Neural cell (in vitro differentiated cells): Measurements from ENCODE around the gene COL4A1. TPM values are rescaled to one million over a fixed set of nuclear protein-coding genes. Genes with fewer than 3 reads are reported as not detected.

Source experiments
- H2AFZ ChIP-seq: fragments of 200-600, 300-800 bp; sonication (generic), shearing (Covaris generic); 2 replicates; pipeline ENCODE4 v1.6.0; 2014; ENCODE audit warnings: low read depth, mild to moderate bottlenecking, antibody characterized with exemption, low read length, moderate library complexity
- H3F3A ChIP-seq: fragments of 200-600 bp; shearing (Covaris generic); 2 replicates; pipeline ENCODE4 v1.6.1; 2016; ENCODE audit warnings: mild to moderate bottlenecking, moderate library complexity, mixed read lengths, antibody characterized with exemption, low read length; ENCODE audit not compliant: insufficient read depth, poor library complexity, severe bottlenecking
- H3K27ac ChIP-seq: fragments of 200-600, 300-800 bp; sonication (generic), shearing (Covaris generic); 2 replicates; pipeline ENCODE4 v1.5.1; 2014; ENCODE audit warnings: mild to moderate bottlenecking, low read length, moderate library complexity
- H3K27me3 ChIP-seq: fragments of 300-800, 200-600 bp; sonication (generic), shearing (Covaris generic); 2 replicates; pipeline ENCODE4 v1.6.0; 2014; ENCODE audit warnings: mild to moderate bottlenecking, low read depth, low read length, moderate library complexity; ENCODE audit not compliant: insufficient read depth
- H3K36me3 ChIP-seq: fragments of 300-800, 200-600 bp; sonication (generic), shearing (Covaris generic); 2 replicates; pipeline ENCODE4 v1.5.1; 2014; ENCODE audit warnings: mild to moderate bottlenecking, antibody characterized with exemption, low read length, moderate library complexity; ENCODE audit not compliant: insufficient read depth
- H3K4me2 ChIP-seq: fragments of 300-800, 200-600 bp; sonication (generic), shearing (Covaris generic); 2 replicates; pipeline ENCODE4 v1.6.0; 2014; ENCODE audit warnings: mild to moderate bottlenecking, low read length
- H3K4me3 ChIP-seq: fragments of 300-800, 200-600 bp; sonication (generic), shearing (Covaris generic); 2 replicates; pipeline ENCODE4 v1.5.1; 2014; ENCODE audit warnings: mild to moderate bottlenecking, low read length, moderate library complexity
- H3K79me2 ChIP-seq: fragments of 200-600 bp; shearing (Covaris generic); replicated peaks from 2 replicates; pipeline ENCODE4 v1.6.0; 2014; ENCODE audit warnings: mild to moderate bottlenecking, low read length, moderate library complexity; ENCODE audit not compliant: insufficient read depth
- H3K9ac ChIP-seq: fragments of 300-800, 200-600 bp; sonication (generic), shearing (Covaris generic); 2 replicates; pipeline ENCODE4 v1.6.1; 2016; ENCODE audit warnings: mild to moderate bottlenecking, low read length, mixed read lengths
- H3K9me2 ChIP-seq: fragments of 200-600 bp; shearing (Covaris generic); 2 replicates; pipeline ENCODE4 v1.6.1; 2016; ENCODE audit warnings: mild to moderate bottlenecking, low read length, mixed read lengths; ENCODE audit not compliant: insufficient read depth
- H3K9me3 ChIP-seq: fragments of 200-600, 300-800 bp; sonication (generic), shearing (Covaris generic); 2 replicates; pipeline ENCODE4 v1.6.1; 2016; ENCODE audit warnings: mild to moderate bottlenecking, mixed run types, low read length, moderate library complexity, mixed read lengths
- H4K20me1 ChIP-seq: fragments of 200-600 bp; shearing (Covaris generic); 2 replicates; pipeline ENCODE4 v1.6.1; 2016; ENCODE audit warnings: mild to moderate bottlenecking, mixed run types; ENCODE audit not compliant: insufficient read depth
- EP300 ChIP-seq: fragments of 450-650 bp; conservative IDR thresholded peaks from 2 replicates; pipeline ENCODE4 v1.6.1; 2014; ENCODE audit warnings: antibody characterized with exemption, mild to moderate bottlenecking, moderate library complexity; ENCODE audit not compliant: poor library complexity, severe bottlenecking
- EZH2 ChIP-seq: fragments of 200-600, 300-800 bp; shearing (Covaris generic), sonication (generic); IDR thresholded peaks from 2 replicates; pipeline ENCODE4 v1.6.1; 2014; ENCODE audit warnings: antibody characterized with exemption, low read length, borderline replicate concordance, mild to moderate bottlenecking; ENCODE audit not compliant: insufficient read depth, poor library complexity, severe bottlenecking
- MXI1 ChIP-seq: fragments of 450-650 bp; conservative IDR thresholded peaks from 2 replicates; pipeline ENCODE4 v1.6.1; 2014; ENCODE audit warnings: antibody characterized with exemption, mild to moderate bottlenecking; ENCODE audit not compliant: poor library complexity, severe bottlenecking
- POLR2AphosphoS5 ChIP-seq: IDR thresholded peaks from 2 replicates; pipeline ENCODE4 v1.6.1; 2012
- RAD21 ChIP-seq: fragments of 450-650 bp; conservative IDR thresholded peaks from 2 replicates; pipeline ENCODE4 v1.6.1; 2014; ENCODE audit warnings: antibody characterized with exemption, mild to moderate bottlenecking, moderate library complexity
- polyA plus RNA-seq: library from polyadenylated mRNA; depleted of rRNA; stranded (reverse); fragments of >200 nt; gene quantifications from 2 replicates; pipeline ENCODE4 v1.2.3, GENCODE V29; 2014
- TF ChIP-seq, protein P1 (sequence below): fragments of 450-650 bp; IDR thresholded peaks from 2 replicates; pipeline ENCODE4 v1.5.1; 2014; ENCODE audit warnings: antibody characterized with exemption, mild to moderate bottlenecking, moderate library complexity; ENCODE audit not compliant: poor library complexity, severe bottlenecking
- TF ChIP-seq, protein P2 (sequence below): IDR thresholded peaks from 2 replicates; pipeline ENCODE4 v1.6.1; 2012; ENCODE audit warnings: borderline replicate concordance

Gene COL4A1
- polyA plus RNA-seq, 1 donor from 2014 or later = 13.1 TPM

DNA sequence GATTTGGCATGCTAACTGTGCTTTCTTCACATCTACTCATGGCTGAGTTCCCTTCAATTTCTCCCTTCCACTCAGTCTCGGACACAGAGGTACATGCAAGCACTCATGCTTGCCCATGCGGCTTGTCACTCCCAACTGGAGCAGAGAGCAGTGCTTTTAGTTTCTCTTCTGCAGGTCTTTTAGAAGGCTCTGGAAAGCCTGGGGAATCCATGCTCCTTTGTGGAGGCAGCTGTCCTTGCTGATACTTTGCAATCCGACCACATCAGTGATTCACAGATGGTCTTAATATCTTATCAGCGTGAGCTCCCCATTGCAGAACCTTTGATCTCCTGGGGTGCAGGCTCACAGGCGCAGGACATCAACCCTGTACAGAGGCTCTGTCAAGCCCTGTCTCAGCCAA lies 203.9 kb downstream of the COL4A1 start:
- TF ChIP-seq, protein P1, sequence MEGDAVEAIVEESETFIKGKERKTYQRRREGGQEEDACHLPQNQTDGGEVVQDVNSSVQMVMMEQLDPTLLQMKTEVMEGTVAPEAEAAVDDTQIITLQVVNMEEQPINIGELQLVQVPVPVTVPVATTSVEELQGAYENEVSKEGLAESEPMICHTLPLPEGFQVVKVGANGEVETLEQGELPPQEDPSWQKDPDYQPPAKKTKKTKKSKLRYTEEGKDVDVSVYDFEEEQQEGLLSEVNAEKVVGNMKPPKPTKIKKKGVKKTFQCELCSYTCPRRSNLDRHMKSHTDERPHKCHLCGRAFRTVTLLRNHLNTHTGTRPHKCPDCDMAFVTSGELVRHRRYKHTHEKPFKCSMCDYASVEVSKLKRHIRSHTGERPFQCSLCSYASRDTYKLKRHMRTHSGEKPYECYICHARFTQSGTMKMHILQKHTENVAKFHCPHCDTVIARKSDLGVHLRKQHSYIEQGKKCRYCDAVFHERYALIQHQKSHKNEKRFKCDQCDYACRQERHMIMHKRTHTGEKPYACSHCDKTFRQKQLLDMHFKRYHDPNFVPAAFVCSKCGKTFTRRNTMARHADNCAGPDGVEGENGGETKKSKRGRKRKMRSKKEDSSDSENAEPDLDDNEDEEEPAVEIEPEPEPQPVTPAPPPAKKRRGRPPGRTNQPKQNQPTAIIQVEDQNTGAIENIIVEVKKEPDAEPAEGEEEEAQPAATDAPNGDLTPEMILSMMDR = no peak
- TF ChIP-seq MXI1 (no peak), EZH2 (no peak)
- TF ChIP-seq, protein P2, sequence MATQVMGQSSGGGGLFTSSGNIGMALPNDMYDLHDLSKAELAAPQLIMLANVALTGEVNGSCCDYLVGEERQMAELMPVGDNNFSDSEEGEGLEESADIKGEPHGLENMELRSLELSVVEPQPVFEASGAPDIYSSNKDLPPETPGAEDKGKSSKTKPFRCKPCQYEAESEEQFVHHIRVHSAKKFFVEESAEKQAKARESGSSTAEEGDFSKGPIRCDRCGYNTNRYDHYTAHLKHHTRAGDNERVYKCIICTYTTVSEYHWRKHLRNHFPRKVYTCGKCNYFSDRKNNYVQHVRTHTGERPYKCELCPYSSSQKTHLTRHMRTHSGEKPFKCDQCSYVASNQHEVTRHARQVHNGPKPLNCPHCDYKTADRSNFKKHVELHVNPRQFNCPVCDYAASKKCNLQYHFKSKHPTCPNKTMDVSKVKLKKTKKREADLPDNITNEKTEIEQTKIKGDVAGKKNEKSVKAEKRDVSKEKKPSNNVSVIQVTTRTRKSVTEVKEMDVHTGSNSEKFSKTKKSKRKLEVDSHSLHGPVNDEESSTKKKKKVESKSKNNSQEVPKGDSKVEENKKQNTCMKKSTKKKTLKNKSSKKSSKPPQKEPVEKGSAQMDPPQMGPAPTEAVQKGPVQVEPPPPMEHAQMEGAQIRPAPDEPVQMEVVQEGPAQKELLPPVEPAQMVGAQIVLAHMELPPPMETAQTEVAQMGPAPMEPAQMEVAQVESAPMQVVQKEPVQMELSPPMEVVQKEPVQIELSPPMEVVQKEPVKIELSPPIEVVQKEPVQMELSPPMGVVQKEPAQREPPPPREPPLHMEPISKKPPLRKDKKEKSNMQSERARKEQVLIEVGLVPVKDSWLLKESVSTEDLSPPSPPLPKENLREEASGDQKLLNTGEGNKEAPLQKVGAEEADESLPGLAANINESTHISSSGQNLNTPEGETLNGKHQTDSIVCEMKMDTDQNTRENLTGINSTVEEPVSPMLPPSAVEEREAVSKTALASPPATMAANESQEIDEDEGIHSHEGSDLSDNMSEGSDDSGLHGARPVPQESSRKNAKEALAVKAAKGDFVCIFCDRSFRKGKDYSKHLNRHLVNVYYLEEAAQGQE = no peak
- Histone ChIP-seq H3K4me3 (no peak overlapping the region), H3K4me2 (no peak overlapping the region)

DNA sequence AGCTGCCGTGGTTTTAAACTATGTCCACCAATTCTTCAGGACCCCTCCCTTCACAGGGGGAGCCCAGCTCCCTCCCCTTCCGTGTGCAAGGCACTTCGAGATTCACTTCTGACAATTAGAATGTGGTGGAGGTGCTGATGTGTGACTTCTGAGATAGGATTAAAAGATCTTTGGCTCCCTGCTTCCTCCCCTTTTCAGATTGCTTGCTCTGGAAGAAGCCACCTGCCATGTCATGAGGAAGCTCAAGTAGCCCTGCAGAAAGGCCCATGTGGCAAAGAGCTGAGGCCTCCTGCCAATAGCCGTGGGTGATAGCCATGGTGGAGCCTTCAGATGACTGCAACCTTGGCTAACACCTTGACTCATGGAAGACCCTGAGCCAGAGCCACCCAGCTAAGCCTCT lies 204.9 kb downstream of the COL4A1 start:
- no peak overlapping the region for H3K9ac ChIP-seq
- no peaks in the 10 kb centered on the region for H3F3A ChIP-seq
- no peak overlapping the region for H2AFZ ChIP-seq
- H3K4me3 ChIP-seq = no peak overlapping the region
- H4K20me1 ChIP-seq = no peaks in the 10 kb centered on the region
- no peaks in the 10 kb centered on the region for H3K36me3 ChIP-seq
- no peaks in the 10 kb centered on the region for H3K9me2 ChIP-seq
- no peaks in the 10 kb centered on the region for H3K27me3 ChIP-seq
- no peak for TF ChIP-seq EZH2
- TF ChIP-seq MXI1 = no peak
- peaks cover 8% of the 10 kb centered on the region for H3K9me3 ChIP-seq
- no peaks in the 10 kb centered on the region for H3K79me2 ChIP-seq
- H3K4me2 ChIP-seq = no peak overlapping the region
- H3K27ac ChIP-seq = no peak overlapping the region

More for the DNA sequence above, 203.9 kb downstream of the COL4A1 start:
- H3K9me3 ChIP-seq = peaks cover 8% of the 10 kb centered on the region
- no peaks in the 10 kb centered on the region for H3K9me2 ChIP-seq
- H3K79me2 ChIP-seq = no peaks in the 10 kb centered on the region
- no peaks in the 10 kb centered on the region for H3K36me3 ChIP-seq
- no peaks in the 10 kb centered on the region for H4K20me1 ChIP-seq
- no peak overlapping the region for H2AFZ ChIP-seq
- H3F3A ChIP-seq = no peaks in the 10 kb centered on the region
- H3K27me3 ChIP-seq = no peaks in the 10 kb centered on the region
- H3K9ac ChIP-seq = no peak overlapping the region
- no peak overlapping the region for H3K27ac ChIP-seq

DNA sequence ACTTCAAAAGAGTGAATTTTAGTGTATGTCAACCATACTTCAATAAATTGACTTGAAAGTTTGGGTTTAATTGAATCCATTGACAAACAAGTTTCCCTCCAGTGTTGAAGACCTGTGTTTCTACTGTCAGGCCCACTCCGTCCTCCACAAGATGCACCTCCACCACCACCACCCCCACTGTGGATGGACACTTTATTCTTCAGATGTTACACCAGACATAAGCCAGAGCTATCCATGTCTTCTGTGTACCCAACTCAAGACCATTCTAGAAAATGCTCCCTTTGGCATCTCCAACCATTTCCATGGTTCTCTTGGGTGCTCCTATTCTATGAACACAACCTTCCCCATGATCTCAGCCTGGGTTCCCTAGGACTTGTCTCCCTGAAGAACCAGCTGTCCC lies 207.0 kb downstream of the COL4A1 start:
- Histone ChIP-seq H3K27me3 (no peaks in the 10 kb centered on the region), H3K36me3 (no peaks in the 10 kb centered on the region), H3K4me2 (no peak overlapping the region), H4K20me1 (no peaks in the 10 kb centered on the region), H3K79me2 (no peaks in the 10 kb centered on the region), H3K4me3 (no peak overlapping the region), H2AFZ (no peak overlapping the region), H3K27ac (no peak overlapping the region), H3K9ac (no peak overlapping the region), H3K9me3 (peaks cover 8% of the 10 kb centered on the region), H3F3A (no peaks in the 10 kb centered on the region), H3K9me2 (no peaks in the 10 kb centered on the region)
- TF ChIP-seq MXI1 = no peak
- no peak for TF ChIP-seq EZH2
- no peak for TF ChIP-seq POLR2AphosphoS5
- TF ChIP-seq, protein P2 = no peak
- no peak for TF ChIP-seq RAD21
- no peak for TF ChIP-seq EP300
